ENCODE results near the gene FAM131C. TPM values are rescaled to one million over a fixed set of nuclear protein-coding genes. Genes with fewer than 3 reads are reported as not detected.

The FAM131C gene
- total and polyA plus RNA-seq, 10 of the 15 experiments (the other 5 are each of a cell fraction or from before 2014, with no cell fraction given): 0.03 TPM; not detected in 9

DNA sequence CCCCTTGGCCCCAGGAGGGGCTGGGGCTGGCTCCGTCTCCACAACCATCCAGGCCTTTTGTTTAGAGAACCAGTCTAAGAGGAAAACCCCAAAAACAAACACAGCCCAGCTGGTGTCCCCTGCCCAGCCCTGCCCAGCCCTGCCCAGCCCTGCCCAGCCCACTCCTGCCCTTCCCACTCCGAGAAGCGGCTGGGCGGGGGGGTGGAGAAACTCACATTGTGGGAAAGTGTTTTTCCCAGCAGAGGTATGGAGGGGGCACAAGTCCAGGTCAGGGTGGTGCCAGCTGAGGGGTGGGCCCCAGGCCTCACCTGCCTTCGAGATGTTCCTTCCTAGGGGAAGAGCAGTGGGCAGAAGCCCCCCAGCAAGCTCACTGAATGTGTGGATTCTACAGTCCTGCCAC, 10.0 kb upstream of the FAM131C start:
- no peaks in the 10 kb centered on the region for H3K9me3 ChIP-seq (replicated peaks; ENCODE audit: control insufficient read depth, insufficient read depth, low read length)
- WGBS (ENCODE audit: insufficient coverage, insufficient replicate concordance, low lambda C conversion rate, missing lambda C conversion rate): 33% methylated on average over 5 of the region's 5 CpGs
- no peaks in the 10 kb centered on the region for H3K36me3 ChIP-seq (ENCODE audit: control insufficient read depth in 2 of 2, insufficient read depth in 2 of 2, low read length in 1 of 2)
- ChIA-PET POLR2A (no interaction called here), RAD21 (ENCODE audit: unreplicated experiment) (interaction anchor here (0.9 to 9.7 kb wide), 5 partner anchors 84 to 154 kb away, joined by 3 to 223 read pairs (median 6); partner anchors contain the start of gene CPLANE2), CTCF (interaction anchor here (0.7 to 10.0 kb wide), 12 partner anchors 13 to 535 kb away, joined by 3 to 375 read pairs (median 6); no protein-coding TSS in a partner anchor), SMC1A (ENCODE audit: uncharacterized antibody, unreplicated experiment) (interaction anchor here (1.2 to 5.1 kb wide), 4 partner anchors 98 to 281 kb away, joined by 3 to 49 read pairs (median 17); no protein-coding TSS in a partner anchor)
- intact Hi-C loops (cut with micrococcal nuclease; ENCODE audit: unreplicated experiment) (no loop called here), in situ Hi-C loops (cut with MboI) (loop anchor here (5.0 kb wide), 1 partner anchor 99 kb away; no protein-coding TSS in a partner anchor)
- no peak overlapping the region for H3K4me3 ChIP-seq
- H3K27ac ChIP-seq (ENCODE audit: control insufficient read depth, insufficient read depth): no peak overlapping the region
- DNase-seq (ENCODE audit: low read depth, low spot score): no peak
- H3K9ac ChIP-seq (ENCODE audit: control insufficient read depth, insufficient read depth, low read length): no peak overlapping the region
- no peaks in the 10 kb centered on the region for H4K20me1 ChIP-seq (ENCODE audit: control insufficient read depth, insufficient read depth)
- no peaks in the 10 kb centered on the region for H3K27me3 ChIP-seq (replicated peaks in 1 of 2; ENCODE audit: control insufficient read depth in 2 of 2, insufficient read depth in 2 of 2, low read length in 1 of 2)
- BruUV-seq (replicated peaks): no TSS peak
- FAIRE-seq: no peak
- TF ChIP-seq CBX5 (IDR thresholded peaks at IDR 0.05; ENCODE audit: low read depth) (no peak), BCL11A (IDR thresholded peaks at IDR 0.05; ENCODE audit: low read depth, low read length) (no peak), IRF4 (IDR thresholded peaks at IDR 0.05; ENCODE audit: low read depth, low read length) (no peak), NR2C2 (IDR thresholded peaks at IDR 0.05; ENCODE audit: borderline replicate concordance, control insufficient read depth, insufficient read length, low read depth) (no peak), TARDBP (IDR thresholded peaks at IDR 0.05; ENCODE audit: borderline replicate concordance) (no peak), SUPT20H (IDR thresholded peaks at IDR 0.05; ENCODE audit: borderline replicate concordance, control insufficient read depth, low read depth, low read length) (no peak), ZNF24 (IDR thresholded peaks at IDR 0.05) (no peak), TAF1 (IDR thresholded peaks at IDR 0.05; ENCODE audit: borderline replicate concordance, low read depth, low read length) (no peak), BMI1 (IDR thresholded peaks at IDR 0.05; ENCODE audit: borderline replicate concordance) (no peak), SMC3 (IDR thresholded peaks at IDR 0.05; ENCODE audit: borderline replicate concordance, low read length) (no peak), NFYA (IDR thresholded peaks at IDR 0.05; ENCODE audit: borderline replicate concordance, low read depth, low read length) (no peak), GATAD2B (conservative IDR thresholded peaks at IDR 0.05; ENCODE audit: low read depth) (no peak), EP300 (IDR thresholded peaks at IDR 0.05; ENCODE audit: borderline replicate concordance in 1 of 2, control insufficient read depth in 1 of 2, low read depth in 2 of 2, low read length in 2 of 2) (no peak)
- TF ChIP-seq, protein P1, sequence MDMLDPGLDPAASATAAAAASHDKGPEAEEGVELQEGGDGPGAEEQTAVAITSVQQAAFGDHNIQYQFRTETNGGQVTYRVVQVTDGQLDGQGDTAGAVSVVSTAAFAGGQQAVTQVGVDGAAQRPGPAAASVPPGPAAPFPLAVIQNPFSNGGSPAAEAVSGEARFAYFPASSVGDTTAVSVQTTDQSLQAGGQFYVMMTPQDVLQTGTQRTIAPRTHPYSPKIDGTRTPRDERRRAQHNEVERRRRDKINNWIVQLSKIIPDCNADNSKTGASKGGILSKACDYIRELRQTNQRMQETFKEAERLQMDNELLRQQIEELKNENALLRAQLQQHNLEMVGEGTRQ (IDR thresholded peaks at IDR 0.05; ENCODE audit: borderline replicate concordance, low read depth, low read length): no peak
- TF ChIP-seq, protein P2, sequence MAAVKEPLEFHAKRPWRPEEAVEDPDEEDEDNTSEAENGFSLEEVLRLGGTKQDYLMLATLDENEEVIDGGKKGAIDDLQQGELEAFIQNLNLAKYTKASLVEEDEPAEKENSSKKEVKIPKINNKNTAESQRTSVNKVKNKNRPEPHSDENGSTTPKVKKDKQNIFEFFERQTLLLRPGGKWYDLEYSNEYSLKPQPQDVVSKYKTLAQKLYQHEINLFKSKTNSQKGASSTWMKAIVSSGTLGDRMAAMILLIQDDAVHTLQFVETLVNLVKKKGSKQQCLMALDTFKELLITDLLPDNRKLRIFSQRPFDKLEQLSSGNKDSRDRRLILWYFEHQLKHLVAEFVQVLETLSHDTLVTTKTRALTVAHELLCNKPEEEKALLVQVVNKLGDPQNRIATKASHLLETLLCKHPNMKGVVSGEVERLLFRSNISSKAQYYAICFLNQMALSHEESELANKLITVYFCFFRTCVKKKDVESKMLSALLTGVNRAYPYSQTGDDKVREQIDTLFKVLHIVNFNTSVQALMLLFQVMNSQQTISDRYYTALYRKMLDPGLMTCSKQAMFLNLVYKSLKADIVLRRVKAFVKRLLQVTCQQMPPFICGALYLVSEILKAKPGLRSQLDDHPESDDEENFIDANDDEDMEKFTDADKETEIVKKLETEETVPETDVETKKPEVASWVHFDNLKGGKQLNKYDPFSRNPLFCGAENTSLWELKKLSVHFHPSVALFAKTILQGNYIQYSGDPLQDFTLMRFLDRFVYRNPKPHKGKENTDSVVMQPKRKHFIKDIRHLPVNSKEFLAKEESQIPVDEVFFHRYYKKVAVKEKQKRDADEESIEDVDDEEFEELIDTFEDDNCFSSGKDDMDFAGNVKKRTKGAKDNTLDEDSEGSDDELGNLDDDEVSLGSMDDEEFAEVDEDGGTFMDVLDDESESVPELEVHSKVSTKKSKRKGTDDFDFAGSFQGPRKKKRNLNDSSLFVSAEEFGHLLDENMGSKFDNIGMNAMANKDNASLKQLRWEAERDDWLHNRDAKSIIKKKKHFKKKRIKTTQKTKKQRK (IDR thresholded peaks at IDR 0.05; ENCODE audit: low read depth, low read length): no peak
- no peak overlapping the region for H3K4me2 ChIP-seq (ENCODE audit: control insufficient read depth, insufficient read depth)
- no peak for ATAC-seq
- H3K4me1 ChIP-seq (ENCODE audit: control insufficient read depth, insufficient read depth, low read length): peaks cover 8% of the 10 kb centered on the region
- no peaks in the 10 kb centered on the region for H3K79me2 ChIP-seq (ENCODE audit: control insufficient read depth, insufficient read depth, low read length)
- H2AFZ ChIP-seq (ENCODE audit: control insufficient read depth, low read depth, low read length): no peak overlapping the region

Data from GM12878 (cell line).